Measurements from ENCODE around the gene KAZN. TPM values are rescaled to one million over a fixed set of nuclear protein-coding genes. Genes with fewer than 3 reads are reported as not detected.

The KAZN gene
- total and polyA plus RNA-seq, 2 of the 8 experiments (the other 6 are each of a cell fraction or from before 2014, with no cell fraction given) = 3.7 to 11.8 TPM

DNA sequence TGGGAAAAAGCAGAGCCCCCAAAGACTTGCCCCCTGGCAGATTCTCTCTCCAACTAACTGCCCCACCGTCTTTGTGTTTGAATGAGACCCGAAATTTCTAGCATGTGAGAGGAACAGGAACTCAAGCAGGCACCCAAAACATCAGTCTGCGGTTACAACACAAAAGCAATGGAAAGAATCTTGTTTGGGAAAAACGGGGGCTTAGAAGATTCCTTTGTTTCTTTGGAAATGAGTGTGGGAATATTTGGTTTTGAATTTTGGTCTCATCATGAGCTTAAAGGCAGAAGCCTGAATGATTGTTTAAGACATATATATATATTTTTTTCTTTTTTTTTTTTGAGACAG, 366.2 kb downstream of the KAZN start:
- ChIA-PET POLR2A (ENCODE audit: partially characterized antibody) (interaction anchor here (0.7 kb wide), 1 partner anchor 11 kb away, joined by 4 read pairs; no protein-coding TSS in a partner anchor), CTCF (ENCODE audit: partially characterized antibody) (interaction anchor here (1.5 kb wide), 1 partner anchor 11 kb away, joined by 3 read pairs; no protein-coding TSS in a partner anchor)
- Histone ChIP-seq H3K4ac (replicated peaks; ENCODE audit: insufficient read length, low read depth, low read length) (no peak overlapping the region), H2BK5ac (ENCODE audit: low read depth, low read length) (no peak overlapping the region), H3K9ac (replicated peaks in 1 of 4; ENCODE audit: extremely low read depth in 1 of 4, low read depth in 3 of 4, low read length in 3 of 4) (no peak overlapping the region), H2BK120ac (replicated peaks; ENCODE audit: low read depth, low read length) (no peak overlapping the region), H3K27me3 (replicated peaks in 1 of 4; ENCODE audit: control insufficient read depth in 3 of 4, extremely low read depth in 1 of 4, insufficient read depth in 3 of 4, low read length in 3 of 4) (no peaks in the 10 kb centered on the region), H2BK15ac (ENCODE audit: low read length) (no peak overlapping the region), H3K4me1 (replicated peaks in 1 of 4; ENCODE audit: control insufficient read depth in 3 of 4, insufficient read depth in 4 of 4, low read length in 3 of 4) (peaks cover 0 to 5% (median 1%) of the 10 kb centered on the region in 4 experiments; a peak in 2 of 7 replicates), H4K20me1 (replicated peaks in 1 of 2; ENCODE audit: control insufficient read depth in 1 of 2, insufficient read depth in 2 of 2, low read length in 2 of 2) (peaks cover 0 to 2% of the 10 kb centered on the region in 2 experiments), H3K4me3 (ENCODE audit: extremely low read depth in 1 of 4, insufficient read depth in 2 of 4, low read depth in 3 of 4, low read length in 4 of 4) (no peak overlapping the region), H3K36me3 (ENCODE audit: control insufficient read depth in 2 of 4, insufficient read depth in 4 of 4, low read length in 3 of 4) (no peaks in the 10 kb centered on the region; a peak in 1 of 8 replicates), H2BK12ac (ENCODE audit: low read depth, low read length) (no peak overlapping the region), H3K14ac (ENCODE audit: insufficient read length) (no peak overlapping the region), H3K23me2 (ENCODE audit: low read depth, low read length) (no peaks in the 10 kb centered on the region), H3K79me1 (ENCODE audit: low read depth, low read length) (0 out of 2 replicates have a peak, but pooled peaks cover 3% of the 10 kb centered on the region), H2AFZ (ENCODE audit: low read length) (no peak overlapping the region), H4K91ac (replicated peaks; ENCODE audit: insufficient read length, low read length) (no peak overlapping the region), H3K4me2 (ENCODE audit: insufficient read depth in 1 of 2, low read depth in 2 of 2, low read length in 2 of 2) (no peak overlapping the region), H2AK5ac (ENCODE audit: low read depth, low read length) (no peak overlapping the region), H3K27ac (ENCODE audit: low read depth, low read length) (no peak overlapping the region), H3K79me2 (ENCODE audit: control insufficient read depth in 1 of 2, insufficient read depth in 2 of 2, low read length in 2 of 2) (no peaks in the 10 kb centered on the region), H2BK20ac (ENCODE audit: low read length) (no peak overlapping the region), H4K8ac (ENCODE audit: extremely low read depth, insufficient read depth, low read length) (no peak overlapping the region), H3K56ac (replicated peaks; ENCODE audit: insufficient read length, low read depth, low read length) (no peak overlapping the region), H3K9me3 (ENCODE audit: insufficient read depth in 2 of 2, low read depth in 1 of 2, low read length in 1 of 2) (no peaks in the 10 kb centered on the region), H3K18ac (ENCODE audit: extremely low read depth, low read length) (no peak overlapping the region), H3K23ac (ENCODE audit: insufficient read length) (no peak overlapping the region), H4K5ac (ENCODE audit: insufficient read length, low read depth, low read length) (no peak overlapping the region)
- 87% methylated on average over 4 of the region's 4 CpGs; no CpG with 5 or more reads in 1 of the 2 experiments for WGBS, 2 experiments (ENCODE audit: extremely low coverage in 1 of 2, insufficient coverage in 1 of 2, insufficient read length in 1 of 2, insufficient replicate concordance in 2 of 2, low coverage in 1 of 2, low lambda C conversion rate in 2 of 2, missing lambda C conversion rate in 1 of 2)
- DNase-seq (ENCODE audit: low read depth in 1 of 2, low spot score in 2 of 2) (no peak), FAIRE-seq (no peak)
- TF ChIP-seq SIN3A (conservative IDR thresholded peaks at IDR 0.05 in 1 of 2, IDR thresholded peaks at IDR 0.05 in 1 of 2; ENCODE audit: low read depth in 1 of 2, low read length in 2 of 2) (no peak), ZNF274 (IDR thresholded peaks at IDR 0.05; ENCODE audit: borderline replicate concordance, extremely low read depth, low read length) (no peak), CHD1 (IDR thresholded peaks at IDR 0.05; ENCODE audit: low read depth, low read length) (no peak), CHD2 (IDR thresholded peaks at IDR 0.05; ENCODE audit: low read length) (no peak)
